Measurements from ENCODE around the gene HPS4.

HPS4 gene

GRCh38 chr22:26524870-26525269, 41.3 kb upstream of the HPS4 start:
- no peak for TF ChIP-seq CTCF (IDR thresholded peaks at IDR 0.05; ENCODE audit: control insufficient read depth, insufficient read depth, low read depth, low read length, missing control alignments)
- no peak for DNase-seq (ENCODE audit: low read depth)
- H3K4me3 ChIP-seq (ENCODE audit: control insufficient read depth, low read depth, low read length) = no peak overlapping the region

GRCh38 chr22:26522592-26522991, 39.0 kb upstream of the HPS4 start:
- DNase-seq (ENCODE audit: low read depth) = no peak
- no peak overlapping the region for H3K4me3 ChIP-seq (ENCODE audit: control insufficient read depth, low read depth, low read length)
- TF ChIP-seq CTCF (IDR thresholded peaks at IDR 0.05; ENCODE audit: control insufficient read depth, insufficient read depth, low read depth, low read length, missing control alignments) = no peak

DNA sequence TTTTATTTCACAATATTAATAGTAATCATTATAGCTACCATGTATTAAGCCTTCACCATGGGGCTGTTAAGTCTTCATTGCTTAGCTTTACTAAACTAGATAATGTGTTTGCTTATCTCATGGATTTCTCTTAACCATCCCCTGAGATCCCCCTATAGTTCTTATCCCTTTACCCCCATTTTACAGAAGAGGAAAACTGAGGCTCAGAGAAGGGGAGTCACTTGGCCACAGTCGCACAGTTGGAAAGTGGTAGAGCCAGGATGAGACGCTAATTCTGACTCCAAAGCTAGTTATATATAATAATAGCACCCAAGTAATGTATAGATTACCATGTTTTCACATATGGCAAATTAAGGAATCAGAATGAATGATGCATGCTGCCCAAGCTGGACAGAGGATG, 38.4 kb upstream of the HPS4 start:
- no peak for DNase-seq (ENCODE audit: low read depth)
- no peak for TF ChIP-seq CTCF (IDR thresholded peaks at IDR 0.05; ENCODE audit: control insufficient read depth, insufficient read depth, low read depth, low read length, missing control alignments)
- no peak overlapping the region for H3K4me3 ChIP-seq (ENCODE audit: control insufficient read depth, low read depth, low read length)

DNA sequence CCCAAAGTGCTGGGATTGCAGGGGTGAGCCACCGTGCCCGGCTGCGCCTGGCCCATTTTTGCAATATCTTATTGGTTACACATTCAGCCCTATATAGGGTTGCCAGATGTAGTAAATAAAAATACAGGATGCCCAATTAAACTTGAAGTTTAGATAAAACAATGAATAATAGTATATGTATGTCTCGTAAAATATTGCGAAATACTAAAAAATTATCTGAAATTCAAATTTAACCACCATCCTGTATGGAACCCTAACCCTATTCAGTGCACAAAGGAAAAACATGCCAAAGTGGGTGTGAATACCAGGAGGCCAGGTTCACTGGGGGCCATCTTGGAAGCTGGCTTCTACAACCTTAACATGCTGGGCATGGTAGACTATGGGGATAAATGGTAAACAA, 33.8 kb upstream of the HPS4 start:
- no peak overlapping the region for H3K4me3 ChIP-seq (ENCODE audit: control insufficient read depth, low read depth, low read length)
- no peak for DNase-seq (ENCODE audit: low read depth)
- no peak for TF ChIP-seq CTCF (IDR thresholded peaks at IDR 0.05; ENCODE audit: control insufficient read depth, insufficient read depth, low read depth, low read length, missing control alignments)

DNA sequence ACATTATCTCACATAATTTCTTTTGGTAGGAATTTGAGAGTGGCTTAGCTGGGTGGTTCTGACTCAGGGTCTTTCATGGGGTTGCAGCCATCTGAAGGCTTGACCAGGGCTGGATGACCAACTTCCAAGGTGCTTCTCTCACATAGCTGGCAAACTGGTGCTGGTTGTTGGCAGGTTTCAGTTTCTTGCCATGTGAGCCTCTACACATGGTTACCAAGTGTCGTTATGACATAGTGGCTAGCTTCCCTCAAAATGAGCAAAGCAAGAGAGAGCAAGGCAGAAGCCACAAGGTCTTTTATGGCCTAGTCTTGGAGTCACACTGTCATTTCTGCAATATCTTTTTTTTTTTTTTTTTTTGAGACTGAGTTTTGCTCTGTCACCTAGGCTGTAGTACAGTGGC, 32.9 kb upstream of the HPS4 start:
- no peak for TF ChIP-seq CTCF (IDR thresholded peaks at IDR 0.05; ENCODE audit: control insufficient read depth, insufficient read depth, low read depth, low read length, missing control alignments)
- no peak for DNase-seq (ENCODE audit: low read depth)
- no peak overlapping the region for H3K4me3 ChIP-seq (ENCODE audit: control insufficient read depth, low read depth, low read length)

DNA sequence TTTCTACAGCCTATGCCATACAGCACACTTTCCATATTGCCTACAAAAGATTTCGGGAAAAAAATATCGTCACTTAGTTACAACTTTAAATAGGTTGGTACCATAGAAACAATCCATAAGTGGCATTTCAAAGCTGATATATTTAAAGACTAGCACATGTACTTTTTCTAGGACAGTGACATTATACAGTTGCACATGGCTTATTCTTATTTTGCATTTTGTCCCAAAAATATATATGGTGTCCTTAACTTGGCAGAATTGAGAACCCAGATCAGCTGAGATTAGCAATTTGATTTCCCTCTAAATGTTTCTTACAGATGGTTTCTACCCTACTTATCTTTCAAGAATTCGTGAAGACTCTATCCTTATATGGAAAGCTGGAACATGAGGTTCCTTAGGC, 32.3 kb upstream of the HPS4 start:
- no peak overlapping the region for H3K4me3 ChIP-seq (ENCODE audit: control insufficient read depth, low read depth, low read length)
- no peak for TF ChIP-seq CTCF (IDR thresholded peaks at IDR 0.05; ENCODE audit: control insufficient read depth, insufficient read depth, low read depth, low read length, missing control alignments)
- no peak for DNase-seq (ENCODE audit: low read depth)
